Skeletal muscle tissue (tissue), 4 donors: ENCODE measurements around the gene HNRNPA2B1. TPM values are rescaled to one million over a fixed set of nuclear protein-coding genes. Genes with fewer than 3 reads are reported as not detected.
"Not testable (repeated sequence)": the region's sequence is repeated elsewhere in the genome, so short reads cannot be mapped to it uniquely, and the experiment has no call there.

Experiments used
- H3K27ac ChIP-seq: one replicate; pipeline ENCODE4 v1.7.0; 2013; ENCODE audit warnings: mild to moderate bottlenecking, low read depth, low read length, inconsistent platforms
- H3K27me3 ChIP-seq, 3 donors: one replicate each; pipeline ENCODE4 v1.7.0; 2013; ENCODE audit warnings: low read length in 3 of 3; ENCODE audit not compliant: control insufficient read depth in 3 of 3, insufficient read depth in 3 of 3
- H3K36me3 ChIP-seq, 3 donors: one replicate each; pipeline ENCODE4 v1.7.0; 2013; ENCODE audit warnings: low read length in 3 of 3; ENCODE audit not compliant: control insufficient read depth in 3 of 3, insufficient read depth in 3 of 3
- H3K4me1 ChIP-seq, 3 donors: one replicate each; pipeline ENCODE4 v1.7.0; 2013; ENCODE audit warnings: low read length in 3 of 3, mild to moderate bottlenecking in 3 of 3; ENCODE audit not compliant: control insufficient read depth in 3 of 3, insufficient read depth in 3 of 3
- H3K4me3 ChIP-seq, 3 donors: one replicate each; pipeline ENCODE4 v1.7.0; 2013; ENCODE audit warnings: low read length in 3 of 3
- H3K9ac ChIP-seq, 3 donors: one replicate each; pipeline ENCODE4 v1.7.0; 2013; ENCODE audit warnings: low read length in 3 of 3, mild to moderate bottlenecking in 3 of 3, moderate library complexity in 2 of 3, low read depth in 1 of 3
- H3K9me3 ChIP-seq, 3 donors: one replicate each; pipeline ENCODE4 v1.7.0; 2013; ENCODE audit warnings: low read length in 3 of 3; ENCODE audit not compliant: control insufficient read depth in 3 of 3
- total RNA-seq: library from RNA; depleted of rRNA; stranded (reverse); fragments of >200 nt; gene quantifications from one replicate; pipeline ENCODE4 v1.2.3, GENCODE V29; 2014
- donor health status: Osteomylitis.

HNRNPA2B1 gene
- total RNA-seq, 1 donor from 2014 or later: 99.7 TPM

- Histone ChIP-seq H3K27ac (peak overlapping the region; percentile 100), H3K9me3 (no peaks in the 10 kb centered on the region), H3K4me3 (peak overlapping the region; percentile 100), H3K9ac (peak overlapping the region; percentile 100), H3K27me3 (no peaks in the 10 kb centered on the region), H3K4me1 (peaks cover 30 to 43% (median 37%) of the 10 kb centered on the region in 3 donors), H3K36me3 (peaks cover 17 to 42% (median 34%) of the 10 kb centered on the region in 3 donors)
Observed at GRCh38 chr7:26198781-26199169, 1.8 kb downstream of the HNRNPA2B1 start.

DNA sequence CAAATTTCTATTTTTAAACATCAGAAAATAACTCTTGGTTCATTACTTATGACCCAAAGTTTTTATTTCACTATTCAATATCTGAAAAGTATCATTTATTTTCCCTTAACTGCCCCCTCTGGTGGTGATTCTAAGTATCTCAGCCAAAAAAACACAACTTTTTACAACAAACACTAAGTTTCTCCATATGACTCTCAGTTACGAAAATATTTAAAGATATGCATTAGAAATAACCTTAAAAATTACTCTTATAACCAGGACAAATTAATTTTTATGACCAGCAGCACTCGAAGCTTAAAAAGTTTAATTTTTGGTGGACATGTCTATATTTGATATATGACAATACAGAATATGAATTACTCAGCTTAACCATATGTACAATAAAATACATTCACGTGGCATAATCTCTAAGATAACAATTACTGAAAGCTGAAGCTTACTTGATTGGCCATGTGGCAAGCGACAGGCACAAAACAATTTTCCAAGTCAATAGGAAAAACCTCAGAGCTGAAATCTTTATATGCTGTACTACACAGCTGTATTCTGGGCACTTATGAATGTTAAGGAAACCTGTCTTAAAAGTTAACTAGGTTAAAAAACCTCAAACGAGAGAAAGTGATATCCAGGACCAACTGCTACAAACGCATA is 2.3 kb downstream of the HNRNPA2B1 start:
- Histone ChIP-seq H3K27ac (peak overlapping the region; percentile 100), H3K4me1 (peaks cover 29 to 42% (median 42%) of the 10 kb centered on the region in 3 donors), H3K9ac (peak overlapping the region; percentile 100), H3K27me3 (no peaks in the 10 kb centered on the region), H3K4me3 (peak overlapping the region; percentile 100), H3K36me3 (peaks cover 22 to 47% (median 40%) of the 10 kb centered on the region in 3 donors), H3K9me3 (no peaks in the 10 kb centered on the region)

- H3K36me3 ChIP-seq: peaks cover 30 to 55% (median 48%) of the 10 kb centered on the region in 3 donors
- H3K4me3 ChIP-seq: peak overlapping the region; percentile 100
- peak overlapping the region in 2 of 3 donors; percentile 100 for H3K9ac ChIP-seq
- H3K4me1 ChIP-seq: peaks cover 20 to 42% (median 33%) of the 10 kb centered on the region in 3 donors
- no peaks in the 10 kb centered on the region for H3K27me3 ChIP-seq
- no peak overlapping the region for H3K27ac ChIP-seq
- H3K9me3 ChIP-seq: no peaks in the 10 kb centered on the region
Observed at GRCh38 chr7:26197153-26198115, 3.1 kb downstream of the HNRNPA2B1 start.

- H3K27me3 ChIP-seq: no peaks in the 10 kb centered on the region
- peaks cover 39 to 66% (median 61%) of the 10 kb centered on the region in 3 donors for H3K36me3 ChIP-seq
- H3K9me3 ChIP-seq: no peaks in the 10 kb centered on the region
- H3K9ac ChIP-seq: no peak overlapping the region
- H3K4me1 ChIP-seq: peaks cover 20 to 44% (median 33%) of the 10 kb centered on the region in 3 donors
- H3K27ac ChIP-seq: no peak overlapping the region
- H3K4me3 ChIP-seq: peak overlapping the region in 1 of 3 donors; percentile 100
Observed at GRCh38 chr7:26195867-26196657, 4.5 kb downstream of the HNRNPA2B1 start.

DNA sequence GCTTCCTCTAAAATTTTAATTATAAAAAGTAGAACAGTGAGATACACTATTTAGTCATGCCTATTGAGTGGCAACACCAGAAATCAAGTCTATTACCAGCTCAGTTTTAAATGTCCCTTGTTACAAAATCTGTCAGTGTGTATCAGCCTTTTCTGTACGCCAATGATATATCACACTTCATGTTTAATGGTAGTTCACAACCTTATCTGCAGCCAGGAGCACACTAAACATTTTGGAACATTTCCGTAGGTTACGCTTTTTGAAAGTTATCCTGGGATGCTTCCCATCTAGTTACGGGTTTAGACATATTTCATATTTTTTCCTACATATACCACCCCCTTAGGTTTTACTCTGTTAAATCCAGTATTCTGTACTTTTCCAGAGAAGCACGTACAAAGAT is 5.4 kb downstream of the HNRNPA2B1 start:
- Histone ChIP-seq H3K9ac (no peak overlapping the region), H3K27ac (no peak overlapping the region), H3K27me3 (no peaks in the 10 kb centered on the region), H3K9me3 (no peaks in the 10 kb centered on the region), H3K4me1 (peaks cover 20 to 44% (median 33%) of the 10 kb centered on the region in 3 donors), H3K36me3 (peaks cover 42 to 74% (median 70%) of the 10 kb centered on the region in 3 donors), H3K4me3 (no peak overlapping the region)

- H3K27me3 ChIP-seq, H3K9me3 ChIP-seq, H3K4me3 ChIP-seq, H3K27ac ChIP-seq, H3K9ac ChIP-seq: not testable (repeated sequence)
- Histone ChIP-seq H3K4me1 (peaks cover 20 to 44% (median 33%) of the 10 kb centered on the region in 3 donors), H3K36me3 (peaks cover 42 to 77% (median 73%) of the 10 kb centered on the region in 3 donors)
Observed at GRCh38 chr7:26194764-26195163, 5.8 kb downstream of the HNRNPA2B1 start.

DNA sequence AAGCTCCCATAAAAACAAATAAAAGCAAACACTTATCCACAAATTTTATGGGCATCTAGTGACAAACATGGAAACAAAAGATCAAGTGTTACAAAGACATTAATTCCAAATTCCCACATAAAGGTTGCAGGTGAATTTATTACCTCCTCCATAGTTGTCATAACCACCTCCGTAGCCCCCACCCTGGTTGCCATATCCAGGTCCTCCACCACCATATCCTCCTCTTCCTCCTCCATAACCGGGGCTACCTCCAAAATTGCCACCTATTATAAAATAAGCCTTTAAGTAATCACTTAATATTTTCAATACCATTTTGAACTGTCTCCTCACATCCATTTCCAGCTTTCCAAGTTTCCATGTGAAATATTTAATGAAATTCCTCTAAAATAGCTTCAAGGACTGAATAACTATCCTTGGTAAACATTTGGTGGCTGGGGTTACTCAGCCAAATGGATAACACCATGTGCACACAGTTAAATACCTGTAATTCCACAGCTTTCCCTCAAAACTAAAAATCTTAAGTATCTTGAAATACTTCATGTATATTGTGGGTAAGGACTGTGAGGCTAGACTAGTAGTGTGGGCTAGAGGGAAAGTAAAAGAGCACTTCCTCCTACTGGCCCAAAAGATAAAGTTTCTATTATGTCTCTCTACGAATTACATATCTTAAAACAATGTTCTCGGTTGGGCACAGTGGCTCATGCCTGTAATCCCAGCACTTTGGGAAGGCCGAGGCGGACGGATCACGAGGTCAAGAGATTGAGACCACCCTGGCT is 6.9 kb downstream of the HNRNPA2B1 start:
- no peak overlapping the region for H3K27ac ChIP-seq
- H3K4me3 ChIP-seq: no peak overlapping the region
- no peak overlapping the region for H3K9ac ChIP-seq
- H3K9me3 ChIP-seq: no peaks in the 10 kb centered on the region
- peaks cover 20 to 44% (median 33%) of the 10 kb centered on the region in 3 donors for H3K4me1 ChIP-seq
- no peaks in the 10 kb centered on the region for H3K27me3 ChIP-seq
- H3K36me3 ChIP-seq: peaks cover 48 to 83% (median 82%) of the 10 kb centered on the region in 3 donors

DNA sequence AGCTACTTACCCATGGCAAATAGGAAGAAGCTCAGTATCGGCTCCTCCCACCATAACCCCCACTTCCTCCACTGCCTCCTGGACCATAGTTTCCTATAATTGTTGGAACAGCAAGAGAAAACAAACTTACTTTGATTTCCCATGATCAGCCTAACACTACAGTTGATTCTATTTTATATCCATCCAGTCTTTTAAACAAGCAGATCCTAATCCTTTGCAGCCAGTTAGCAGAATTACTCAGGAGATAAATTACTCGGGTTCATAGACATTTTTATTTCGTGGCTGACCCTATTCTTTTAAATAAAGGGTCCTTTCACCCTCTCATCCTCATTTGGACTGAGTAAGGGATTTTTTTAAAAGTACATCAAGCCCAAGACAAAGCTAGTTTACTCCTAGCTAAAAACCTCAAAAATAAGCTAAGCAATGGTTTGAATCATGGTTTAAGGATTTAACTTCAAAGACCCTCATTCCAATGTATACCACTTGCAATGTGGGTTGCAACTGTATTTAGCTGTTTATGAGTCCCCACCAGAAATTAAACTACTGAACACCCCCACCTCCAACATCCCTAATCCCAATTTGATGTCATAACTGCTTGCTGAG is 8.0 kb downstream of the HNRNPA2B1 start:
- Histone ChIP-seq H3K27ac (no peak overlapping the region), H3K9me3 (no peaks in the 10 kb centered on the region), H3K27me3 (no peaks in the 10 kb centered on the region), H3K4me1 (peaks cover 18 to 43% (median 31%) of the 10 kb centered on the region in 3 donors), H3K4me3 (no peak overlapping the region), H3K36me3 (peaks cover 48 to 93% (median 93%) of the 10 kb centered on the region in 3 donors), H3K9ac (no peak overlapping the region)
